ENCODE measurements around the gene KRTAP4-9. TPM values are rescaled to one million over a fixed set of nuclear protein-coding genes. Genes with fewer than 3 reads are reported as not detected.
A peak's percentile ranks its signal among the peaks of the same experiment; 100 is the strongest.
"Not testable (repeated sequence)": the region's sequence is repeated elsewhere in the genome, so short reads cannot be mapped to it uniquely, and the experiment has no call there.

Gene KRTAP4-9
- total RNA-seq, 6 experiments from 2014 or later: 0.85 to 0.90 TPM; not detected in 4

GRCh38 chr17:41071606-41072360 is 33.4 kb upstream of the KRTAP4-9 start:
- Mint-ChIP-seq H3K4me1 (ENCODE audit: low read depth) (peaks cover 34% of the 10 kb centered on the region), H3K4me3 (no peak overlapping the region), H3K36me3 (ENCODE audit: low read depth) (peaks cover 15% of the 10 kb centered on the region), H3K9me3 (no peaks in the 10 kb centered on the region; the same call in 1 of the 2 replicates), H3K27me3 (ENCODE audit: insufficient read depth) (no peaks in the 10 kb centered on the region), H3K27ac (no peak overlapping the region)
- DNase-seq: no peak
- TF ChIP-seq CTCF (IDR thresholded peaks at IDR 0.05): no peak

GRCh38 chr17:41073676-41074075 is 31.5 kb upstream of the KRTAP4-9 start:
- no peak for DNase-seq
- no peaks in the 10 kb centered on the region for H3K27me3 Mint-ChIP-seq (ENCODE audit: insufficient read depth)
- peaks cover 22% of the 10 kb centered on the region for H3K36me3 Mint-ChIP-seq (ENCODE audit: low read depth)
- no peaks in the 10 kb centered on the region; the same call in 1 of the 2 replicates for H3K9me3 Mint-ChIP-seq
- H3K4me3 Mint-ChIP-seq: no peak overlapping the region
- peaks cover 21% of the 10 kb centered on the region for H3K4me1 Mint-ChIP-seq (ENCODE audit: low read depth)
- no peak overlapping the region for H3K27ac Mint-ChIP-seq
- TF ChIP-seq CTCF (IDR thresholded peaks at IDR 0.05): no peak

GRCh38 chr17:41076788-41077187 is 28.4 kb upstream of the KRTAP4-9 start:
- Mint-ChIP-seq H3K4me3 (no peak overlapping the region), H3K27ac (no peak overlapping the region), H3K36me3 (ENCODE audit: low read depth) (peaks cover 22% of the 10 kb centered on the region), H3K9me3 (no peaks in the 10 kb centered on the region; the same call in 1 of the 2 replicates), H3K27me3 (ENCODE audit: insufficient read depth) (no peaks in the 10 kb centered on the region), H3K4me1 (ENCODE audit: low read depth) (peaks cover 33% of the 10 kb centered on the region)
- TF ChIP-seq CTCF (IDR thresholded peaks at IDR 0.05): no peak
- no peak for DNase-seq

- H3K27ac Mint-ChIP-seq: peak overlapping the region; percentile 91
- peak overlapping the region; percentile 50 for H3K4me3 Mint-ChIP-seq
- H3K4me1 Mint-ChIP-seq (ENCODE audit: low read depth): peaks cover 45% of the 10 kb centered on the region
- no peaks in the 10 kb centered on the region for H3K9me3 Mint-ChIP-seq
- H3K36me3 Mint-ChIP-seq (ENCODE audit: low read depth): no peaks in the 10 kb centered on the region
- no peak for TF ChIP-seq CTCF (IDR thresholded peaks at IDR 0.05)
- H3K27me3 Mint-ChIP-seq (ENCODE audit: insufficient read depth): peaks cover 5% of the 10 kb centered on the region; the same call in 1 of the 2 replicates
- peak; percentile 84 for DNase-seq
Observed at GRCh38 chr17:41082626-41083025, 22.6 kb upstream of the KRTAP4-9 start.

GRCh38 chr17:41083427-41083826 is 21.8 kb upstream of the KRTAP4-9 start:
- H3K9me3 Mint-ChIP-seq; H3K27ac Mint-ChIP-seq; H3K36me3 Mint-ChIP-seq (ENCODE audit: low read depth); H3K27me3 Mint-ChIP-seq (ENCODE audit: insufficient read depth); H3K4me3 Mint-ChIP-seq: not testable (repeated sequence)
- peak; percentile 70 for DNase-seq
- H3K4me1 Mint-ChIP-seq (ENCODE audit: low read depth): peaks cover 45% of the 10 kb centered on the region

- H3K27ac Mint-ChIP-seq: peak within 1 kb of the TSS; percentile 91
- DNase-seq; H3K9me3 Mint-ChIP-seq; H3K36me3 Mint-ChIP-seq (ENCODE audit: low read depth); H3K27me3 Mint-ChIP-seq (ENCODE audit: insufficient read depth): not testable (repeated sequence)
- peaks cover 45% of the 10 kb centered on the region for H3K4me1 Mint-ChIP-seq (ENCODE audit: low read depth)
- H3K4me3 Mint-ChIP-seq: peak within 1 kb of the TSS; percentile 37; the same call in 1 of the 2 replicates
Observed at GRCh38 chr17:41084100-41084856, 20.9 kb upstream of the KRTAP4-9 start, which contains the start of gene KRTAP4-7. Gene KRTAP4-7 (plus strand): TSS chr17:41084150. CDS start chr17:41084207, 57 bp downstream.

- DNase-seq; H3K4me3 Mint-ChIP-seq; H3K27me3 Mint-ChIP-seq (ENCODE audit: insufficient read depth); H3K9me3 Mint-ChIP-seq; H3K27ac Mint-ChIP-seq: not testable (repeated sequence)
- Mint-ChIP-seq H3K36me3 (ENCODE audit: low read depth) (peaks cover 16% of the 10 kb centered on the region; the same call in 1 of the 2 replicates), H3K4me1 (ENCODE audit: low read depth) (peaks cover 19% of the 10 kb centered on the region)
Observed at GRCh38 chr17:41088760-41089352, 16.3 kb upstream of the KRTAP4-9 start.

Measured in HFFc6 (cell line).